GM18909 (cell line): ENCODE results near the gene GLRX3.

Source experiments
- ATAC-seq: cut with Tn5 transposase; IDR thresholded peaks from one replicate; pipeline ENCODE4 v1.9.1; 2021; ENCODE audit warnings: mild to moderate bottlenecking; ENCODE audit not compliant: unreplicated experiment, poor library complexity

GLRX3 gene

GRCh38 chr10:130202984-130203621 is 66.9 kb downstream of the GLRX3 start:
- ATAC-seq, result no peak

- no peak for ATAC-seq
Measured at GRCh38 chr10:130203626-130204025, 67.4 kb downstream of the GLRX3 start.

GRCh38 chr10:130206216-130206737 is 70.1 kb downstream of the GLRX3 start:
- no peak for ATAC-seq

- ATAC-seq, result no peak
Measured at GRCh38 chr10:130207205-130207604, 71.0 kb downstream of the GLRX3 start.

GRCh38 chr10:130208807-130209206 is 72.6 kb downstream of the GLRX3 start:
- ATAC-seq, result no peak

GRCh38 chr10:130212746-130213145 is 76.6 kb downstream of the GLRX3 start:
- no peak for ATAC-seq

- no peak for ATAC-seq
Measured at GRCh38 chr10:130213286-130214080, 77.3 kb downstream of the GLRX3 start.

GRCh38 chr10:130214431-130214830 is 78.2 kb downstream of the GLRX3 start:
- no peak for ATAC-seq

GRCh38 chr10:130215151-130215930 is 79.2 kb downstream of the GLRX3 start:
- ATAC-seq, result no peak

- no peak for ATAC-seq
Measured at GRCh38 chr10:130215931-130216231, 79.7 kb downstream of the GLRX3 start.

- ATAC-seq, result no peak
Measured at GRCh38 chr10:130218181-130218641, 82.0 kb downstream of the GLRX3 start.

GRCh38 chr10:130218936-130219335 is 82.7 kb downstream of the GLRX3 start:
- ATAC-seq, result no peak

GRCh38 chr10:130220251-130221185 is 84.3 kb downstream of the GLRX3 start:
- no peak for ATAC-seq

GRCh38 chr10:130221456-130222375 is 85.5 kb downstream of the GLRX3 start:
- no peak for ATAC-seq

- no peak for ATAC-seq
Measured at GRCh38 chr10:130222381-130222780, 86.2 kb downstream of the GLRX3 start.

GRCh38 chr10:130224228-130224627 is 88.0 kb downstream of the GLRX3 start:
- no peak for ATAC-seq

- no peak for ATAC-seq
Measured at GRCh38 chr10:130226012-130226411, 89.8 kb downstream of the GLRX3 start.

GRCh38 chr10:130227883-130228282 is 91.7 kb downstream of the GLRX3 start:
- ATAC-seq, result no peak
